ENCODE results near the gene NFYA. TPM values are rescaled to one million over a fixed set of nuclear protein-coding genes. Genes with fewer than 3 reads are reported as not detected.

The NFYA gene
- total and polyA plus RNA-seq, 2 of the 13 experiments (the other 11 are each of a cell fraction or from before 2014, with no cell fraction given): 16.0 to 22.9 TPM

GRCh38 chr6:41083072-41083471, 10.3 kb downstream of the NFYA start:
- no peak overlapping the region for H3K4me2 ChIP-seq (ENCODE audit: low read depth, low read length)
- BruUV-seq (replicated peaks): no TSS peak
- H3K4me1 ChIP-seq (ENCODE audit: insufficient read depth, low read length): no peaks in the 10 kb centered on the region
- FAIRE-seq (no peak), DNase-seq (ENCODE audit: low spot score) (no peak), ATAC-seq (no peak)
- no peak overlapping the region for H2AFZ ChIP-seq (ENCODE audit: low read length)
- no peak overlapping the region for H3K9ac ChIP-seq (ENCODE audit: insufficient read depth, low read depth, low read length)
- ChIA-PET CTCF (ENCODE audit: low intra/inter-chr PET ratio, low total read pairs) (no interaction called here), POLR2A (no interaction called here)
- TF ChIP-seq HOMEZ (CRISPR knock-in tag; IDR thresholded peaks at IDR 0.05; ENCODE audit: low read depth) (no peak), XRCC5 (optimal IDR thresholded peaks at IDR 0.05; ENCODE audit: low read length) (no peak), HDAC6 (IDR thresholded peaks at IDR 0.05; ENCODE audit: low read depth, low read length) (no peak), EHMT2 (IDR thresholded peaks at IDR 0.05; ENCODE audit: borderline replicate concordance, low read depth, low read length) (no peak)
- H3K4me3 ChIP-seq (replicated peaks in 1 of 3; ENCODE audit: insufficient read depth in 1 of 3, low read depth in 2 of 3, low read length in 3 of 3): no peak overlapping the region
- H3K36me3 ChIP-seq (replicated peaks in 1 of 2; ENCODE audit: control insufficient read depth in 1 of 2, insufficient read depth in 2 of 2, low read length in 2 of 2): peaks cover 21 to 83% of the 10 kb centered on the region in 2 experiments
- intact Hi-C loops (cut with micrococcal nuclease; ENCODE audit: unreplicated experiment): no loop called here
- H3K9me3 ChIP-seq (ENCODE audit: low read length): no peaks in the 10 kb centered on the region
- no peaks in the 10 kb centered on the region for H4K20me1 ChIP-seq (ENCODE audit: insufficient read depth, low read length)
- H3K27me3 ChIP-seq (ENCODE audit: control insufficient read depth in 1 of 2, insufficient read depth in 2 of 2, low read length in 2 of 2): no peaks in the 10 kb centered on the region
- H3K27ac ChIP-seq (ENCODE audit: extremely low read length, insufficient read depth, low read length): no peak overlapping the region
- peaks cover 32% of the 10 kb centered on the region for H3K79me2 ChIP-seq (ENCODE audit: insufficient read depth, low read length)
- in situ Hi-C loops (cut with HindIII; ENCODE audit: extremely low pct_ligation_motif_present, low pct_unique_long_range_greater_than_20kb): no loop called here

GRCh38 chr6:41085182-41085581, 12.4 kb downstream of the NFYA start:
- Histone ChIP-seq H3K4me3 (replicated peaks in 1 of 3; ENCODE audit: insufficient read depth in 1 of 3, low read depth in 2 of 3, low read length in 3 of 3) (no peak overlapping the region), H3K9ac (ENCODE audit: insufficient read depth, low read depth, low read length) (no peak overlapping the region), H4K20me1 (ENCODE audit: insufficient read depth, low read length) (no peaks in the 10 kb centered on the region; the same call in 1 of the 2 replicates), H3K4me1 (ENCODE audit: insufficient read depth, low read length) (no peaks in the 10 kb centered on the region), H3K27me3 (ENCODE audit: control insufficient read depth in 1 of 2, insufficient read depth in 2 of 2, low read length in 2 of 2) (no peaks in the 10 kb centered on the region), H3K9me3 (ENCODE audit: low read length) (no peaks in the 10 kb centered on the region), H3K4me2 (ENCODE audit: low read depth, low read length) (no peak overlapping the region), H2AFZ (ENCODE audit: low read length) (no peak overlapping the region), H3K27ac (ENCODE audit: extremely low read length, insufficient read depth, low read length) (no peak overlapping the region), H3K36me3 (replicated peaks in 1 of 2; ENCODE audit: control insufficient read depth in 1 of 2, insufficient read depth in 2 of 2, low read length in 2 of 2) (peaks cover 22 to 79% of the 10 kb centered on the region in 2 experiments), H3K79me2 (ENCODE audit: insufficient read depth, low read length) (peaks cover 14% of the 10 kb centered on the region)
- no TSS peak for BruUV-seq (replicated peaks)
- DNase-seq (ENCODE audit: low spot score) (no peak), ATAC-seq (no peak), FAIRE-seq (no peak)
- ChIA-PET CTCF (ENCODE audit: low intra/inter-chr PET ratio, low total read pairs) (no interaction called here), POLR2A (no interaction called here)
- TF ChIP-seq ZNF3 (CRISPR knock-in tag; IDR thresholded peaks at IDR 0.05): no peak
- peak; percentile 84 for TF ChIP-seq ATF7 (IDR thresholded peaks at IDR 0.05)
- no peak for TF ChIP-seq ATF7 (CRISPR knock-in tag; IDR thresholded peaks at IDR 0.05)
- peak; percentile 49; the same call in 1 of the 2 replicates for TF ChIP-seq CEBPB (IDR thresholded peaks at IDR 0.05; ENCODE audit: borderline replicate concordance, low read depth, low read length)
- in situ Hi-C loops (cut with HindIII; ENCODE audit: extremely low pct_ligation_motif_present, low pct_unique_long_range_greater_than_20kb) (no loop called here), intact Hi-C loops (cut with micrococcal nuclease; ENCODE audit: unreplicated experiment) (no loop called here)
